GM23248 (cell line): ENCODE measurements around the gene ATG13.

Source experiments
- EZH2 ChIP-seq: fragments of 200-600 bp; sonication (generic); IDR thresholded peaks from 2 replicates; pipeline ENCODE4 v1.6.1; 2018; ENCODE audit warnings: antibody characterized with exemption, mild to moderate bottlenecking; ENCODE audit not compliant: insufficient read depth, poor library complexity, severe bottlenecking
- EZH2phosphoT487 ChIP-seq: fragments of 200-600 bp; sonication (generic); IDR thresholded peaks from 2 replicates; pipeline ENCODE4 v1.6.1; 2018; ENCODE audit warnings: antibody characterized with exemption, moderate library complexity, mild to moderate bottlenecking, low read depth; ENCODE audit not compliant: insufficient read depth

- TF ChIP-seq EZH2phosphoT487 (no peak), EZH2 (no peak)
Observed at GRCh38 chr11:46577058-46577457, 40.3 kb upstream of the ATG13 start.
